HEK293T (cell line): ENCODE data around the gene TBC1D24.

ENCODE experiments used
- ELF4 ChIP-seq: fragments of 450-650 bp; IDR thresholded peaks from 2 replicates; pipeline ENCODE4 v1.6.1; 2017; ENCODE audit warnings: antibody characterized with exemption
- SUZ12 ChIP-seq: fragments of 450-650 bp; IDR thresholded peaks from 2 replicates; pipeline ENCODE4 v1.6.1; 2016; ENCODE audit warnings: mild to moderate bottlenecking
- TARDBP ChIP-seq: fragments of 450-650 bp; IDR thresholded peaks from 2 replicates; pipeline ENCODE4 v1.6.1; 2016
- TF ChIP-seq, protein P1 (sequence below): fragments of 450-650 bp; IDR thresholded peaks from 2 replicates; pipeline ENCODE4 v1.6.1; 2016

DNA sequence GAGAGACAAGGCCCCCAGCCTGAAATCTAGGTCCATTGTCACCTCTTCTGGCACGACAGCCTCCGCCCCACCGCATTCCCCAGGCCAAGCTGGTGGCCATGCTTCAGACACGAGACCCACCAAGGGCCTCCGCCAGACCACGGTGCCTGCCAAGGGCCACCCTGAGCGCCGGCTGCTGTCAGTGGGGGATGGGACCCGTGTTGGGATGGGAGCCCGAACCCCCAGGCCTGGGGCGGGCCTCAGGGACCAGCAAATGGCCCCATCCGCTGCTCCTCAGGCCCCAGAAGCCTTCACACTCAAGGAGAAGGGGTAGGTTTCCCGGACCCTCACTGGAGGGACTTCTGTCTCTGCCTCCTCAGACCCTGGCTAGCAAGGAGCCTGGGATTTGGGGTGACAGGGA is 14.0 kb upstream of the TBC1D24 start:
- TF ChIP-seq TARDBP (no peak), SUZ12 (no peak), ELF4 (no peak)
- TF ChIP-seq, protein P1, sequence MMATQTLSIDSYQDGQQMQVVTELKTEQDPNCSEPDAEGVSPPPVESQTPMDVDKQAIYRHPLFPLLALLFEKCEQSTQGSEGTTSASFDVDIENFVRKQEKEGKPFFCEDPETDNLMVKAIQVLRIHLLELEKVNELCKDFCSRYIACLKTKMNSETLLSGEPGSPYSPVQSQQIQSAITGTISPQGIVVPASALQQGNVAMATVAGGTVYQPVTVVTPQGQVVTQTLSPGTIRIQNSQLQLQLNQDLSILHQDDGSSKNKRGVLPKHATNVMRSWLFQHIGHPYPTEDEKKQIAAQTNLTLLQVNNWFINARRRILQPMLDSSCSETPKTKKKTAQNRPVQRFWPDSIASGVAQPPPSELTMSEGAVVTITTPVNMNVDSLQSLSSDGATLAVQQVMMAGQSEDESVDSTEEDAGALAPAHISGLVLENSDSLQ, result no peak
